Trophoblast cell (in vitro differentiated cells and primary cell): ENCODE measurements around the gene GRIK4.

ENCODE experiments used
- DNase-seq, 2 donors: peaks; one replicate each; pipeline ENCODE4 v3.0.0-alpha.2; 2016
- H2AFZ ChIP-seq: 2 replicates; pipeline ENCODE4 v1.6.1; 2013; ENCODE audit warnings: low read length, moderate library complexity, mild to moderate bottlenecking; ENCODE audit not compliant: insufficient read depth, poor library complexity
- H2AK5ac ChIP-seq: 2 replicates; pipeline ENCODE4 v1.6.1; 2013; ENCODE audit warnings: mild to moderate bottlenecking, low read length
- H2BK120ac ChIP-seq: 2 replicates; pipeline ENCODE4 v1.6.1; 2013; ENCODE audit warnings: low read length, mild to moderate bottlenecking, moderate library complexity; ENCODE audit not compliant: insufficient read depth, poor library complexity
- H2BK12ac ChIP-seq: 2 replicates; pipeline ENCODE4 v1.6.1; 2013; ENCODE audit warnings: mild to moderate bottlenecking, low read length, moderate library complexity
- H2BK5ac ChIP-seq: 2 replicates; pipeline ENCODE4 v1.6.1; 2013; ENCODE audit warnings: low read length, low read depth, moderate library complexity, mild to moderate bottlenecking; ENCODE audit not compliant: poor library complexity
- H3K14ac ChIP-seq: 2 replicates; pipeline ENCODE4 v1.6.1; 2013; ENCODE audit warnings: mild to moderate bottlenecking, low read length
- H3K18ac ChIP-seq: 2 replicates; pipeline ENCODE4 v1.6.1; 2013; ENCODE audit warnings: mild to moderate bottlenecking, low read length
- H3K23ac ChIP-seq: 2 replicates; pipeline ENCODE4 v1.6.1; 2013; ENCODE audit warnings: low read length
- H3K27ac ChIP-seq: 2 replicates; pipeline ENCODE4 v1.5.1; 2013; ENCODE audit warnings: low read depth, mild to moderate bottlenecking, inconsistent platforms, low read length, moderate library complexity
- H3K27me3 ChIP-seq: 2 replicates; pipeline ENCODE4 v1.6.1; 2013; ENCODE audit warnings: inconsistent platforms, mild to moderate bottlenecking, low read length, moderate library complexity; ENCODE audit not compliant: insufficient read depth
- H3K36me3 ChIP-seq, 2 experiments: 1 replicate in 1 of 2; 2 replicates in 1 of 2; pipeline ENCODE4 v1.6.1; 2013; ENCODE audit warnings: low read length in 2 of 2, mild to moderate bottlenecking in 2 of 2, moderate library complexity in 1 of 2; ENCODE audit not compliant: insufficient read depth in 2 of 2, control insufficient read depth in 1 of 2
- H3K4ac ChIP-seq: 2 replicates; pipeline ENCODE4 v1.6.1; 2013; ENCODE audit warnings: low read depth, mild to moderate bottlenecking, low read length, moderate library complexity
- H3K4me1 ChIP-seq, 2 experiments: 1 replicate in 1 of 2; 2 replicates in 1 of 2; pipeline ENCODE4 v1.6.1; 2013; ENCODE audit warnings: low read length in 2 of 2, mild to moderate bottlenecking in 2 of 2, moderate library complexity in 1 of 2; ENCODE audit not compliant: insufficient read depth in 2 of 2, control insufficient read depth in 1 of 2
- H3K4me2 ChIP-seq: 2 replicates; pipeline ENCODE4 v1.6.1; 2013; ENCODE audit warnings: inconsistent platforms, mild to moderate bottlenecking, low read length, moderate library complexity
- H3K4me3 ChIP-seq: 2 replicates; pipeline ENCODE4 v1.5.1; 2013; ENCODE audit warnings: mild to moderate bottlenecking, low read depth, low read length, inconsistent platforms
- H3K79me1 ChIP-seq: one replicate; pipeline ENCODE4 v1.6.1; 2013; ENCODE audit warnings: low read length
- H3K79me2 ChIP-seq: 2 replicates; pipeline ENCODE4 v1.6.1; 2013; ENCODE audit warnings: low read length, mild to moderate bottlenecking; ENCODE audit not compliant: control insufficient read depth, insufficient read depth, poor library complexity
- H3K9ac ChIP-seq: 2 replicates; pipeline ENCODE4 v1.6.1; 2013; ENCODE audit warnings: mild to moderate bottlenecking, low read length
- H3K9me3 ChIP-seq: 2 replicates; pipeline ENCODE4 v1.6.1; 2013; ENCODE audit warnings: low read depth, mild to moderate bottlenecking, control low read depth, inconsistent platforms, low read length; ENCODE audit not compliant: insufficient read depth
- H4K12ac ChIP-seq: 2 replicates; pipeline ENCODE4 v1.6.1; 2013; ENCODE audit warnings: low read depth, mild to moderate bottlenecking, low read length, moderate library complexity
- H4K8ac ChIP-seq: 2 replicates; pipeline ENCODE4 v1.6.1; 2013; ENCODE audit warnings: low read depth, mild to moderate bottlenecking, low read length, moderate library complexity
- H4K91ac ChIP-seq: one replicate; pipeline ENCODE4 v1.6.1; 2013; ENCODE audit warnings: low read depth, mild to moderate bottlenecking, low read length, moderate library complexity
- WGBS: extraction: QIAGEN DNeasy Blood & Tissue Kit; methylation state at CpG from one replicate; pipeline ENCODE4 v1.1.7; 2013; ENCODE audit warnings: missing lambda C conversion rate; ENCODE audit not compliant: insufficient read length, insufficient coverage; ENCODE audit errors: extremely low coverage; 5-methylcytosine and 5-hydroxymethylcytosine counted together

The GRIK4 gene

GRCh38 chr11:120877746-120878365 is 366.3 kb downstream of the GRIK4 start:
- Histone ChIP-seq H4K91ac (no peak overlapping the region), H2BK120ac (no peak overlapping the region), H3K36me3 (no peaks in the 10 kb centered on the region), H3K4me2 (no peak overlapping the region), H3K18ac (no peak overlapping the region), H3K14ac (no peak overlapping the region), H3K79me2 (no peaks in the 10 kb centered on the region), H3K9me3 (peaks cover 3% of the 10 kb centered on the region), H3K4ac (no peak overlapping the region), H2AK5ac (no peak overlapping the region), H4K12ac (no peak overlapping the region), H3K4me3 (no peak overlapping the region), H3K9ac (no peak overlapping the region), H2BK5ac (no peak overlapping the region), H3K27me3 (no peaks in the 10 kb centered on the region), H4K8ac (no peak overlapping the region), H3K23ac (no peak overlapping the region), H3K79me1 (no peaks in the 10 kb centered on the region), H3K4me1 (peaks cover 0 to 2% of the 10 kb centered on the region in 2 experiments), H2BK12ac (no peak overlapping the region), H2AFZ (no peak overlapping the region), H3K27ac (no peak overlapping the region)
- WGBS = 100% methylated on average over 1 of the region's 10 CpGs
- peak; percentile 99 to 100 for DNase-seq

DNA sequence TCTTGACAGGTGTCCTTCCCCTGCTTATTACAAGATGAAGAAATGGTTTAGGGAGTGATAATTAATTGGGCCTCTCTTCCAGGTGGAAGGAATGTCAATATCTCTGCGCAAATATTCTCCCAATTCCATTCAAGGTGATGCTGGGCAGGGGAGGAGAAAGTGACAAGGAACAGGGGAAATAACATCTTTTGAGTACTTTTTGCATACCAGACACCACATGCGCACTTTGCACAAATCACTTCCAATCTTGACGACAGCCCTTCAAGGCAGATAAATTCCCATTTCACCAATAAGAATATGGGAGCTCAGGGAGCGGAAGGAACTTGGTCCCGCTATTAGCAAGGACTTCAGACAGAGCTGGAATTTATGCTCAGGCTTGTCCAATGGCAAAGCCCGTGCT is 367.2 kb downstream of the GRIK4 start:
- Histone ChIP-seq H3K36me3 (no peaks in the 10 kb centered on the region), H3K4me1 (peaks cover 0 to 2% of the 10 kb centered on the region in 2 experiments), H2AK5ac (no peak overlapping the region), H3K14ac (no peak overlapping the region), H2AFZ (no peak overlapping the region), H3K18ac (no peak overlapping the region), H3K27ac (no peak overlapping the region), H3K9me3 (peaks cover 3% of the 10 kb centered on the region), H3K4me2 (no peak overlapping the region), H4K12ac (no peak overlapping the region), H3K9ac (no peak overlapping the region), H3K4ac (no peak overlapping the region), H2BK5ac (no peak overlapping the region), H2BK12ac (no peak overlapping the region), H3K79me2 (no peaks in the 10 kb centered on the region), H3K4me3 (no peak overlapping the region), H3K23ac (no peak overlapping the region), H3K79me1 (no peaks in the 10 kb centered on the region), H4K91ac (no peak overlapping the region), H3K27me3 (no peaks in the 10 kb centered on the region), H4K8ac (no peak overlapping the region), H2BK120ac (no peak overlapping the region)
- DNase-seq = peak; percentile 57 to 87
- WGBS = no CpG with 5 or more reads among the region's 6 CpGs

- Histone ChIP-seq H3K4me2 (no peak overlapping the region), H3K27me3 (no peaks in the 10 kb centered on the region)
- WGBS = no CpG with 5 or more reads among the region's 6 CpGs
These were observed 369.1 kb downstream of the GRIK4 start for GRCh38 chr11:120880498-120881175.

GRCh38 chr11:120881596-120881995 is 370.0 kb downstream of the GRIK4 start:
- H2BK12ac ChIP-seq = no peak overlapping the region
- H3K4me2 ChIP-seq = no peak overlapping the region
- no peak overlapping the region for H2AK5ac ChIP-seq
- H3K4me3 ChIP-seq = no peak overlapping the region
- no peak overlapping the region for H3K14ac ChIP-seq
- no peaks in the 10 kb centered on the region for H3K36me3 ChIP-seq
- H3K79me1 ChIP-seq = no peaks in the 10 kb centered on the region
- H3K23ac ChIP-seq = no peak overlapping the region
- H4K91ac ChIP-seq = no peak overlapping the region
- no peak overlapping the region for H2BK5ac ChIP-seq
- no peak overlapping the region for H3K9ac ChIP-seq
- H3K27me3 ChIP-seq = no peaks in the 10 kb centered on the region
- peaks cover 0 to 2% of the 10 kb centered on the region in 2 experiments for H3K4me1 ChIP-seq
- H3K4ac ChIP-seq = no peak overlapping the region
- no peak overlapping the region for H3K18ac ChIP-seq
- H4K8ac ChIP-seq = no peak overlapping the region
- WGBS = no CpG with 5 or more reads among the region's 4 CpGs
- DNase-seq = no peak
- no peaks in the 10 kb centered on the region for H3K79me2 ChIP-seq
- no peaks in the 10 kb centered on the region for H3K9me3 ChIP-seq
- H2AFZ ChIP-seq = no peak overlapping the region
- H4K12ac ChIP-seq = no peak overlapping the region
- H3K27ac ChIP-seq = no peak overlapping the region
- no peak overlapping the region for H2BK120ac ChIP-seq

More at GRCh38 chr11:120880498-120881175, 369.1 kb downstream of the GRIK4 start:
- Histone ChIP-seq H3K18ac (no peak overlapping the region), H3K4me1 (peaks cover 0 to 2% of the 10 kb centered on the region in 2 experiments), H4K91ac (no peak overlapping the region), H3K79me1 (no peaks in the 10 kb centered on the region), H2BK120ac (no peak overlapping the region), H3K4ac (no peak overlapping the region), H3K4me3 (no peak overlapping the region), H4K12ac (no peak overlapping the region), H2AFZ (no peak overlapping the region), H2AK5ac (no peak overlapping the region), H4K8ac (no peak overlapping the region), H3K79me2 (no peaks in the 10 kb centered on the region), H3K36me3 (no peaks in the 10 kb centered on the region), H2BK12ac (no peak overlapping the region), H3K9ac (no peak overlapping the region), H3K27ac (no peak overlapping the region), H3K23ac (no peak overlapping the region), H2BK5ac (no peak overlapping the region), H3K9me3 (peaks cover 3% of the 10 kb centered on the region), H3K14ac (no peak overlapping the region)
- no peak for DNase-seq
